GM23338 (cell line): Measurements from ENCODE around the gene RAD51D. TPM values are rescaled to one million over a fixed set of nuclear protein-coding genes. Genes with fewer than 3 reads are reported as not detected.

Experiments
- ATAC-seq: fragments of 200-7000 bp; cut with Tn5 transposase; 3 replicates; pipeline ENCODE4 v1.9.1; 2020
- DNase-seq: peaks from one replicate; pipeline ENCODE4 v3.0.0-alpha.2; 2015; ENCODE audit warnings: low spot score
- H2AFZ ChIP-seq: fragments of 200-600 bp; sonication (generic); 2 replicates; pipeline ENCODE4 v1.8.0; 2016; ENCODE audit warnings: antibody characterized with exemption, mild to moderate bottlenecking, moderate library complexity
- H3F3A ChIP-seq: fragments of 200-600 bp; sonication (generic); replicated peaks from 2 replicates; pipeline ENCODE4 v1.8.0; 2017; ENCODE audit warnings: antibody characterized with exemption, mixed run types, low read depth
- H3K27ac ChIP-seq: fragments of 200-600 bp; sonication (generic); 2 replicates; pipeline ENCODE4 v1.6.1; 2016; ENCODE audit warnings: low read depth
- H3K27me3 ChIP-seq: fragments of 200-600 bp; sonication (generic); 2 replicates; pipeline ENCODE4 v1.8.0; 2016; ENCODE audit warnings: mild to moderate bottlenecking, mixed run types, moderate library complexity; ENCODE audit not compliant: insufficient read depth
- H3K36me3 ChIP-seq: fragments of 200-600 bp; sonication (generic); 2 replicates; pipeline ENCODE4 v1.8.0; 2016; ENCODE audit warnings: mild to moderate bottlenecking; ENCODE audit not compliant: insufficient read depth
- H3K4me1 ChIP-seq: fragments of 200-600 bp; sonication (generic); 2 replicates; pipeline ENCODE4 v1.8.0; 2016; ENCODE audit warnings: mild to moderate bottlenecking, moderate library complexity; ENCODE audit not compliant: insufficient read depth
- H3K4me2 ChIP-seq: fragments of 200-600 bp; sonication (generic); 2 replicates; pipeline ENCODE4 v1.7.1; 2017; ENCODE audit warnings: mixed run types
- H3K4me3 ChIP-seq: fragments of 200-600 bp; sonication (generic); 2 replicates; pipeline ENCODE4 v1.6.1; 2016; ENCODE audit warnings: mixed run types
- H3K79me2 ChIP-seq: fragments of 200-600 bp; sonication (generic); replicated peaks from 2 replicates; pipeline ENCODE4 v1.8.0; 2017; ENCODE audit warnings: mild to moderate bottlenecking; ENCODE audit not compliant: insufficient read depth
- H3K9me2 ChIP-seq: fragments of 200-600 bp; sonication (generic); 2 replicates; pipeline ENCODE4 v1.8.0; 2017; ENCODE audit not compliant: insufficient read depth
- H4K20me1 ChIP-seq: fragments of 200-600 bp; sonication (generic); replicated peaks from 2 replicates; pipeline ENCODE4 v1.8.0; 2017; ENCODE audit warnings: mild to moderate bottlenecking; ENCODE audit not compliant: insufficient read depth
- H3K27ac Mint-ChIP-seq: 2 replicates; pipeline ENCODE4 v1.8.0; 2020; ENCODE audit warnings: inconsistent platforms, mild to moderate bottlenecking, moderate library complexity, mixed read lengths
- H3K27me3 Mint-ChIP-seq: 3 replicates; pipeline ENCODE4 v1.8.0; 2022; ENCODE audit warnings: low read depth, mild to moderate bottlenecking, moderate library complexity, mixed read lengths, inconsistent platforms; ENCODE audit not compliant: insufficient read depth, poor library complexity
- H3K36me3 Mint-ChIP-seq: 3 replicates; pipeline ENCODE4 v1.8.0; 2021; ENCODE audit warnings: low read depth, mild to moderate bottlenecking, inconsistent platforms, moderate library complexity, mixed read lengths
- H3K4me1 Mint-ChIP-seq: 3 replicates; pipeline ENCODE4 v1.8.0; 2020; ENCODE audit warnings: mild to moderate bottlenecking, inconsistent platforms, mixed read lengths
- H3K4me3 Mint-ChIP-seq: 3 replicates; pipeline ENCODE4 v1.8.0; 2021; ENCODE audit warnings: moderate library complexity, mild to moderate bottlenecking, inconsistent platforms, mixed read lengths
- H3K9me3 Mint-ChIP-seq: 3 replicates; pipeline ENCODE4 v1.8.0; 2020; ENCODE audit warnings: moderate library complexity, mild to moderate bottlenecking, inconsistent platforms, mixed read lengths
- CREB1 ChIP-seq: fragments of 250-450 bp; sonication (Bioruptor Pico); IDR thresholded peaks from 2 replicates; pipeline ENCODE4 v1.5.0; 2020; ENCODE audit warnings: low read depth, mild to moderate bottlenecking, moderate library complexity
- CTCF ChIP-seq, 2 experiments: fragments of 200-600 bp in 1 of 2; sonication (generic) in 1 of 2; conservative IDR thresholded peaks; 2 replicates each; pipeline versions ENCODE4 v1.5.1 to v1.6.1; 2016 to 2017; ENCODE audit warnings: antibody characterized with exemption in 2 of 2, low read depth in 2 of 2, mild to moderate bottlenecking in 2 of 2, moderate library complexity in 1 of 2
- ETS1 ChIP-seq: IDR thresholded peaks from 2 replicates; pipeline ENCODE4 v1.6.1; 2016; ENCODE audit warnings: antibody characterized with exemption
- EZH2phosphoT487 ChIP-seq: fragments of 200-600 bp; sonication (generic); IDR thresholded peaks from one replicate; pipeline ENCODE4 v1.8.1; 2018; ENCODE audit warnings: antibody characterized with exemption; ENCODE audit not compliant: unreplicated experiment
- JUNB ChIP-seq: IDR thresholded peaks from one replicate; pipeline ENCODE4 v1.6.1; 2016; ENCODE audit warnings: antibody characterized with exemption; ENCODE audit not compliant: unreplicated experiment
- NANOG ChIP-seq: IDR thresholded peaks from 2 replicates; pipeline ENCODE4 v1.6.1; 2016; ENCODE audit warnings: antibody characterized with exemption, borderline replicate concordance
- POLR2AphosphoS5 ChIP-seq: IDR thresholded peaks from 2 replicates; pipeline ENCODE4 v1.6.1; 2016; ENCODE audit warnings: antibody characterized with exemption, low read depth
- REST ChIP-seq: IDR thresholded peaks from one replicate; pipeline ENCODE4 v1.6.1; 2018; ENCODE audit warnings: antibody characterized with exemption; ENCODE audit not compliant: unreplicated experiment
- STAT1 ChIP-seq: IDR thresholded peaks from one replicate; pipeline ENCODE4 v1.6.1; 2016; ENCODE audit warnings: antibody characterized with exemption; ENCODE audit not compliant: unreplicated experiment
- ZNF114 ChIP-seq: fragments of 250-450 bp; sonication (Bioruptor Pico); IDR thresholded peaks from 2 replicates; pipeline ENCODE4 v1.5.0; 2020; ENCODE audit warnings: mild to moderate bottlenecking, moderate library complexity
- ZNF331 ChIP-seq: fragments of 250-450 bp; sonication (Bioruptor Pico); IDR thresholded peaks from 2 replicates; pipeline ENCODE4 v1.5.0; 2020; ENCODE audit warnings: low read depth, mild to moderate bottlenecking, moderate library complexity
- polyA plus RNA-seq: library from polyadenylated mRNA; unstranded; fragments of >200 nt; fragmentation: Nextera tagmentation; extraction: Ambion mirVana; gene quantifications from 2 replicates; pipeline ENCODE4 v1.2.1, GENCODE V29; 2016
- total RNA-seq: library from RNA; depleted of rRNA; stranded (reverse); fragments of >200 nt; shearing (Covaris generic); gene quantifications from 2 replicates; pipeline ENCODE4 v1.2.3, GENCODE V29; 2014

The RAD51D gene
- total and polyA plus RNA-seq, 2 experiments from 2014 or later = 5.9 to 11.0 TPM

GRCh38 chr17:35084987-35085386 lies 34.7 kb downstream of the RAD51D start:
- DNase-seq (no peak), ATAC-seq (no peak)
- Mint-ChIP-seq H3K4me3 (no peak overlapping the region), H3K36me3 (no peaks in the 10 kb centered on the region; the same call in 2 of the 3 replicates), H3K27ac (peak overlapping the region; percentile 78), H3K27me3 (peaks cover 10% of the 10 kb centered on the region), H3K9me3 (no peaks in the 10 kb centered on the region; the same call in 2 of the 3 replicates), H3K4me1 (peaks cover 72% of the 10 kb centered on the region)
- Histone ChIP-seq H3K4me2 (peak overlapping the region; percentile 97), H3K27ac (0 out of 2 replicates have a peak overlapping the region, but pooled peaks have one; percentile 7), H4K20me1 (no peaks in the 10 kb centered on the region), H2AFZ (no peak overlapping the region), H3K4me1 (peaks cover 85% of the 10 kb centered on the region), H3K36me3 (no peaks in the 10 kb centered on the region), H3K4me3 (peak overlapping the region; percentile 17; the same call in 1 of the 2 replicates), H3K79me2 (peaks cover 11% of the 10 kb centered on the region), H3K9me2 (no peaks in the 10 kb centered on the region), H3F3A (peaks cover 8% of the 10 kb centered on the region; the same call in 1 of the 2 replicates), H3K27me3 (peaks cover 8% of the 10 kb centered on the region; the same call in 1 of the 2 replicates)
- TF ChIP-seq POLR2AphosphoS5 (no peak), JUNB (no peak), EZH2phosphoT487 (no peak), ZNF114 (CRISPR knock-in tag) (no peak), ZNF331 (CRISPR knock-in tag) (no peak), NANOG (no peak), STAT1 (no peak), REST (no peak), CTCF (conservative IDR thresholded peaks at IDR 0.05; ENCODE audit: low read depth in 2 of 2) (no peak), CREB1 (CRISPR knock-in tag) (no peak)

DNA sequence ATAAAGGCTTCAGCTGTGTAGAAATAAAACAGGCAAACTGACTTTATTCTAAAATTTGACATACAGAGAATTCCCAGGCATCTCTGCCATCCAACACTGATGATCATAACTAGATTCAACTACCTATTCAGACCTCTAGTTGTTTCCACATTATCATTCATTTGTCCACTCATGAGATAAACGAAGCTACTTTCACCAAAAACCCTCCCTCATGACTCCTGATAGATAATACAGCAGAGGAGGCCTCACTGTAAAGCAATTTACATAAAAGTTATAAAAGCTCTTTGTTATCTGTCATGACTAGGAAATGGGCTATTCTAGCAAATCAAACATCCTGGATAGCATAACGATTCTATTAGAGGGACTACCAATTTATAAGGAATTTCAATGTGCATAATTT lies 36.6 kb downstream of the RAD51D start:
- H3K9me3 Mint-ChIP-seq = no peaks in the 10 kb centered on the region; the same call in 2 of the 3 replicates
- peaks cover 13% of the 10 kb centered on the region for H3K79me2 ChIP-seq
- peak overlapping the region; percentile 46 for H3K27ac Mint-ChIP-seq
- no peaks in the 10 kb centered on the region for H3K9me2 ChIP-seq
- H3K36me3 Mint-ChIP-seq = no peaks in the 10 kb centered on the region; the same call in 2 of the 3 replicates
- peaks cover 6% of the 10 kb centered on the region; the same call in 1 of the 2 replicates for H3K27me3 ChIP-seq
- no peak overlapping the region for H3K4me3 ChIP-seq
- peaks cover 72% of the 10 kb centered on the region for H3K4me1 Mint-ChIP-seq
- peaks cover 2% of the 10 kb centered on the region; the same call in 1 of the 2 replicates for H3F3A ChIP-seq
- ATAC-seq (no peak), DNase-seq (no peak)
- H3K36me3 ChIP-seq = no peaks in the 10 kb centered on the region
- H3K27ac ChIP-seq = no peak overlapping the region
- no peak overlapping the region; the same call in 2 of the 3 replicates for H3K4me3 Mint-ChIP-seq
- no peaks in the 10 kb centered on the region for H4K20me1 ChIP-seq
- H2AFZ ChIP-seq = no peak overlapping the region
- H3K4me2 ChIP-seq = 0 out of 2 replicates have a peak overlapping the region, but pooled peaks have one; percentile 60
- H3K4me1 ChIP-seq = peaks cover 79% of the 10 kb centered on the region
- H3K27me3 Mint-ChIP-seq = peaks cover 7% of the 10 kb centered on the region
- no peak for TF ChIP-seq EZH2phosphoT487
- TF ChIP-seq ETS1 = no peak
- TF ChIP-seq ZNF331 (CRISPR knock-in tag) = no peak
- TF ChIP-seq CTCF (conservative IDR thresholded peaks at IDR 0.05; ENCODE audit: low read depth in 2 of 2) = no peak
- TF ChIP-seq ZNF114 (CRISPR knock-in tag) = no peak
- no peak for TF ChIP-seq CREB1 (CRISPR knock-in tag)
- TF ChIP-seq REST = no peak
- no peak for TF ChIP-seq NANOG
